A673 (cell line): ENCODE data around the gene SHISAL2A.

Source experiments
- CTCF ChIP-seq: fragments of 300-800, 200-600 bp; sonication (generic); conservative IDR thresholded peaks from 2 replicates; pipeline ENCODE4 v1.5.1; 2017; ENCODE audit warnings: low read depth, mild to moderate bottlenecking, antibody characterized with exemption, low read length, moderate library complexity, mixed read lengths
- EZH2 ChIP-seq: fragments of 200-600 bp; sonication (generic); IDR thresholded peaks from 2 replicates; pipeline ENCODE4 v1.6.1; 2017; ENCODE audit warnings: borderline replicate concordance, low read depth, mild to moderate bottlenecking, mixed read lengths, antibody characterized with exemption, low read length; ENCODE audit not compliant: poor library complexity, severe bottlenecking

DNA sequence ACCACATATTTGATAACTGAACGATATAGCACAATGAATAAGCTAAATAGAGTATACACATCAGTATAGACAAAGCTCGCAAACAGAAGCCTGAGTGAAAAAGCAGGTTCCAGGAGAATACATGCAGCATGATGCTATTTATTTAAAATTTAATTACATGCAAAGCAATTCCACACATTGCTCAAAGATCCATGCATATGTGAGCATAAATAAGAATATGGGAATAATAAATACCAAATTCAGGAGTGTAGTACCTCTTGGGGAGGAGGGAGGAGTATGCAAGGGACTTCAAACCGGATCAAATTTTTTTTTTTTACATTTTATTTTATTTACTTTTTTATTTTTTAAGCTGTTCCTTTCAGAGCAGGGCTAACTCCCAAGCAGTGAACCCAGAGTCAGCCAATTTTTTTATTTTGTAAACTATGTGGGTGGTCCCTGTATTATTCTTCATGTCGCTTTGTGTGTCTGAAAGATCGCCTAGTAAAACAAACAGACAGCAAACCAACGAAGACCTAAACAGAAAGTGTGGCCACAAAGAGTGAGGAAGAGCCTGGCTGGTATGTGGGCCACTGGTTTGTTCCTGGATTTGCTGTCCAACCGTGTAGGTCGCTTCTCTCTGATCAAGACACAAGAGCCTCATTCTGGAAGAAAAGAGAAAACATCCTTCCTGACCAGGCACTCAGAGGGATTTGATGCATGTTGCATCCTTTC lies 4.2 kb upstream of the SHISAL2A start:
- no peak for TF ChIP-seq CTCF
- no peak for TF ChIP-seq EZH2
